ENCODE data around the gene CLIP3.
"Not testable (repeated sequence)": the region's sequence is repeated elsewhere in the genome, so short reads cannot be mapped to it uniquely, and the experiment has no call there.

The CLIP3 gene

GRCh38 chr19:36049080-36049698 lies 16.5 kb upstream of the CLIP3 start:
- H3K27me3 ChIP-seq: no peaks in the 10 kb centered on the region
- H3K4me1 ChIP-seq: peaks cover 11% of the 10 kb centered on the region
- H3K27ac ChIP-seq: no peak overlapping the region
- H3K4me3 ChIP-seq: no peak overlapping the region
- peaks cover 19% of the 10 kb centered on the region; the same call in 1 of the 2 replicates for H3K36me3 ChIP-seq
- TF ChIP-seq Cebpa-rat (IDR thresholded peaks at IDR 0.05): no peak
- no peak overlapping the region for H3K9ac ChIP-seq
- H3K9me3 ChIP-seq: no peaks in the 10 kb centered on the region
- no peak overlapping the region for H3K4me2 ChIP-seq
- H4K20me1 ChIP-seq: no peaks in the 10 kb centered on the region

DNA sequence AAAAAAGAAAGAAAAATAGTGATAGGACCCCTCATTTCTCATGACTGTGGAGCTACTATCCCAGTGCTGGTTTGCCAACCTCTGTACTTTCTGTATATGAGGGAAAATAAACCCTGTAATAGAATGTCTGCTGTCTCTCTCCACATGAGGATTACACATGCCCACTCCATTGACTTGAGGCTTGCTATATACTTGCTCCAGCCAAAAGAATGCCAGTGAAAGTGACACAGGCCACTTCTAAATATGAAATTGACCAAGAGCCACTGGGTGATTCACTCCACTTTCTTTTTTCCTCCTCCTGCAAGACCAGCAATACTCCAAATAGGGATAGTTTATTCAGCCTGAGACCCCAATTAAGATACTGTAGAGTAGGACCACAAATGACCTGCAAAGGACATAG lies 15.2 kb upstream of the CLIP3 start:
- Histone ChIP-seq H3K9me3 (no peaks in the 10 kb centered on the region), H3K27me3 (no peaks in the 10 kb centered on the region), H3K9ac (no peak overlapping the region), H3K27ac (no peak overlapping the region), H4K20me1 (no peaks in the 10 kb centered on the region), H3K4me2 (no peak overlapping the region), H3K4me1 (peaks cover 3% of the 10 kb centered on the region), H3K36me3 (peaks cover 19% of the 10 kb centered on the region; the same call in 1 of the 2 replicates), H3K4me3 (no peak overlapping the region)
- TF ChIP-seq Cebpa-rat (IDR thresholded peaks at IDR 0.05): no peak

- H3K36me3 ChIP-seq: peaks cover 19% of the 10 kb centered on the region; the same call in 1 of the 2 replicates
- H3K9ac ChIP-seq: no peak overlapping the region
- no peak overlapping the region for H3K4me2 ChIP-seq
- no peaks in the 10 kb centered on the region for H3K9me3 ChIP-seq
- no peaks in the 10 kb centered on the region for H3K4me1 ChIP-seq
- no peaks in the 10 kb centered on the region for H4K20me1 ChIP-seq
- H3K27ac ChIP-seq: no peak overlapping the region
- no peak for TF ChIP-seq Cebpa-rat (IDR thresholded peaks at IDR 0.05)
- no peaks in the 10 kb centered on the region for H3K27me3 ChIP-seq
- no peak overlapping the region for H3K4me3 ChIP-seq
Observed at GRCh38 chr19:36046443-36047050, 13.9 kb upstream of the CLIP3 start.

DNA sequence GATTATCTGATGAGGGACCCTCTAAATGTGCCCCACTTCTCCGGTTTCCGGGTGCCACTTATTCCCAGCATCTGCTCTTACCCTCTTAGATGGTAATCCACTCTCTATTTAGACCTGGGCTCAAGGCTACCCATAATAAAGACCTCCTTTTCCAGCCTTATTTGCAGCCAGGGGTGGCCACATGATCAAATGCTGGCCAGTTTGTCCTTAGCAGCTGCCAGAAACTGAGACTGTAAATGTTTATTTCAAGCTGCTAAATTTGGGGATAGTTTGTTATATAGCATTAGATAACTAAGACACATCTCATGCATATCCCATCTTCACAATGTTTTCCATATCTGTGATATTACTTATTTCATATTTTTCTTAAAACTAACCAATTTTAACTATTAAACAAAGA lies 11.3 kb upstream of the CLIP3 start:
- Histone ChIP-seq H3K4me2 (no peak overlapping the region), H4K20me1 (no peaks in the 10 kb centered on the region), H3K36me3 (peaks cover 32% of the 10 kb centered on the region; the same call in 1 of the 2 replicates), H3K27ac (no peak overlapping the region), H3K27me3 (no peaks in the 10 kb centered on the region), H3K4me1 (no peaks in the 10 kb centered on the region), H3K9ac (no peak overlapping the region), H3K9me3 (no peaks in the 10 kb centered on the region), H3K4me3 (no peak overlapping the region)
- no peak for TF ChIP-seq Cebpa-rat (IDR thresholded peaks at IDR 0.05)

DNA sequence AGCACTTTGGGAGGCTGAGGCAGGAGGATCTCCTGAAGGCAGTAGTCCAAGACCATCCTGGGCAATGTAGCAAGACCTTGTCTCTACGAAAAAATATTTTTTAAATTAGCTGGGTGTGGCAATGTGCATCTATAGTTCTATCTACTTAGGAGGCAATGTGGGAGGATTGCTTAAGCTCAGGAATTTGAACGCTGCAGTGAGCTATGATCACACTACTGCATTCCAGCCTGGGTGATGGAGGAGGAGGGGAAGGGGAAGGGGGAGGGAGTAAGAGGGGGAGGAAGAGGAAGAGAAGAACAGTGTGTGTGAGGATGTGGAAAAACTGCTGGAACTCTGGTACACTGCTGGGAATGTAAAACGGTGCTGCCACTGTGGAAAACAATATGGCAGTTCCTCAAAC lies 9.2 kb upstream of the CLIP3 start:
- Histone ChIP-seq H3K4me3 (no peak overlapping the region), H3K9me3 (no peaks in the 10 kb centered on the region), H3K9ac (no peak overlapping the region), H3K27ac (no peak overlapping the region), H3K36me3 (peaks cover 31% of the 10 kb centered on the region; the same call in 1 of the 2 replicates), H3K27me3 (no peaks in the 10 kb centered on the region), H3K4me2 (no peak overlapping the region), H3K4me1 (peaks cover 16% of the 10 kb centered on the region), H4K20me1 (no peaks in the 10 kb centered on the region)
- no peak for TF ChIP-seq Cebpa-rat (IDR thresholded peaks at IDR 0.05)

DNA sequence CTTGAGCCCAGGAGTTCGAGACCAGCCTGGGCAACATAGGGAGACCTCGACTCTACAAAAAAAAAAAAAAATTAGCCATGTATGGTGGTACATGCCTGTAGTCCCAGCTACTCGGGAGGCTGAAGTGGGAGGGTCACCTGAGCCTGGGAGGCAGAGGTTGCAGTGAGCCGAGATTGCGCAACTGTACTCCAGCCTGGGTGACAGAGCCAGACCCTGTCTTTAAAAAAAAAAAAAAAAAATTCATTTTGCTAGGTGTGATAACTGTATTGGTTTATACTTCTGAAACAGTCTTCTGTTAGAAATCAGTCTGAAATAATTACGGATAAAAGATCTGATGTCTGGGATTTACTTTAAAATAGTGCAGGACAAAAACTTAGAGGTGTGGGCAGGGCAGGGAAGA lies 8.4 kb upstream of the CLIP3 start:
- peaks cover 29% of the 10 kb centered on the region; the same call in 1 of the 2 replicates for H3K36me3 ChIP-seq
- H3K9ac ChIP-seq, H3K27ac ChIP-seq, H3K27me3 ChIP-seq, H4K20me1 ChIP-seq, H3K9me3 ChIP-seq, H3K4me2 ChIP-seq, H3K4me3 ChIP-seq: not testable (repeated sequence)
- H3K4me1 ChIP-seq: peaks cover 19% of the 10 kb centered on the region
- peak; percentile 88 for TF ChIP-seq Cebpa-rat (IDR thresholded peaks at IDR 0.05)

DNA sequence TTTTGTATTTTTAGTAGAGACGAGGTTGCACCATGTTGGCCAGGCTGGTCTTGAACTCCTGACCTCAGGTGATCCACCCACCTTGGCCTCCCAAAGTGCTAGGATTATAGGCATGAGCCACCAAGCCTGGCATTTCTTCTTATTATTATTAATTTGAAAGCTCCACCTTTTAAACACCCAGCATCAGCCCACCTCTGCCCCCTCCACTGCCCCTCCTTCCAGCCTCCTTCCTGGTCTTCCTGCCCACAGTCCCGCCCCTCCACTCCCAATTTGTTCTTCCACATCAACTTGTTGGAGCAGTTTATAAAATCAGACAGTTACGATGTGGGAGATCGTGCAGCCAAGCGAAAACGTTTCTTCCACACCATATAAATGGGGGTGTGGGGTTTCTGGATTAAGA lies 7.8 kb upstream of the CLIP3 start:
- Histone ChIP-seq H3K4me2 (no peak overlapping the region), H3K27ac (no peak overlapping the region)

GRCh38 chr19:36031308-36031707 lies 1.4 kb downstream of the CLIP3 start:
- H3K36me3 ChIP-seq: peaks cover 33% of the 10 kb centered on the region
- H3K9ac ChIP-seq: no peak overlapping the region
- H3K4me3 ChIP-seq: no peak overlapping the region
- no peaks in the 10 kb centered on the region for H3K27me3 ChIP-seq
- H3K9me3 ChIP-seq: no peaks in the 10 kb centered on the region
- H3K27ac ChIP-seq: no peak overlapping the region
- H3K4me2 ChIP-seq: no peak overlapping the region
- H4K20me1 ChIP-seq: no peaks in the 10 kb centered on the region
- no peak for TF ChIP-seq Cebpa-rat (IDR thresholded peaks at IDR 0.05)
- H3K4me1 ChIP-seq: peaks cover 5% of the 10 kb centered on the region; the same call in 1 of the 2 replicates

More for the DNA sequence above, 7.8 kb upstream of the CLIP3 start:
- peaks cover 19% of the 10 kb centered on the region for H3K4me1 ChIP-seq
- TF ChIP-seq Cebpa-rat (IDR thresholded peaks at IDR 0.05): no peak
- no peaks in the 10 kb centered on the region for H3K9me3 ChIP-seq
- no peak overlapping the region for H3K9ac ChIP-seq
- H4K20me1 ChIP-seq: no peaks in the 10 kb centered on the region
- H3K36me3 ChIP-seq: peaks cover 24% of the 10 kb centered on the region; the same call in 1 of the 2 replicates
- H3K4me3 ChIP-seq: no peak overlapping the region
- H3K27me3 ChIP-seq: no peaks in the 10 kb centered on the region

- H3K27me3 ChIP-seq: no peaks in the 10 kb centered on the region
- no peaks in the 10 kb centered on the region for H3K9me3 ChIP-seq
- H3K4me2 ChIP-seq: no peak overlapping the region
- peaks cover 33% of the 10 kb centered on the region for H3K36me3 ChIP-seq
- no peak overlapping the region for H3K27ac ChIP-seq
- TF ChIP-seq Cebpa-rat (IDR thresholded peaks at IDR 0.05): no peak
- no peak overlapping the region for H3K4me3 ChIP-seq
- H3K4me1 ChIP-seq: peaks cover 5% of the 10 kb centered on the region; the same call in 1 of the 2 replicates
- H4K20me1 ChIP-seq: no peaks in the 10 kb centered on the region
- no peak overlapping the region for H3K9ac ChIP-seq
Observed at GRCh38 chr19:36030264-36031148, 2.2 kb downstream of the CLIP3 start.

Data from BLaER1 (cell line).